Measurements from ENCODE around the gene RRP15.

- no peak for TF ChIP-seq CDX4 (CRISPR knock-in tag; IDR thresholded peaks at IDR 0.05; ENCODE audit: borderline replicate concordance)
- no peak for TF ChIP-seq CTCF (IDR thresholded peaks at IDR 0.05)
- no peak for TF ChIP-seq USF2 (CRISPR knock-in tag; IDR thresholded peaks at IDR 0.05)
- TF ChIP-seq NR1H2 (CRISPR knock-in tag; IDR thresholded peaks at IDR 0.05) = no peak
- no peak for TF ChIP-seq ZNF423 (CRISPR knock-in tag; IDR thresholded peaks at IDR 0.05)
Observed at GRCh38 chr1:218294546-218294945, 9.5 kb downstream of the RRP15 start.

Measured in WTC11 (cell line).